ENCODE measurements around the gene CACNA1D. TPM values are rescaled to one million over a fixed set of nuclear protein-coding genes. Genes with fewer than 3 reads are reported as not detected.

The CACNA1D gene
- total and polyA plus RNA-seq, 2 donors (not counting 3 experiments of a cell fraction or from before 2014, with no cell fraction given): 0.06 TPM; not detected in 1

- intact Hi-C loops (cut with micrococcal nuclease) (no loop called here), dilution Hi-C loops (cut with MboI; ENCODE audit: extremely low pct_ligation_motif_present, low sequenced_read_pairs) (no loop called here)
- H3K27ac ChIP-seq (ENCODE audit: insufficient read depth, low read depth, low read length): no peak overlapping the region
- no peak for TF ChIP-seq EZH2 (IDR thresholded peaks at IDR 0.05; ENCODE audit: borderline replicate concordance, low read depth, low read length, severe bottlenecking)
- no peak for TF ChIP-seq JUN (IDR thresholded peaks at IDR 0.05; ENCODE audit: borderline replicate concordance, insufficient read depth, insufficient read length, low read depth)
- FAIRE-seq (no peak), DNase-seq (ENCODE audit: low read depth, low spot score) (no peak)
- BruUV-seq (replicated peaks): no TSS peak
- no peaks in the 10 kb centered on the region for H3K27me3 ChIP-seq (ENCODE audit: control insufficient read depth in 2 of 2, insufficient read depth in 2 of 2, low read length in 2 of 2)
- H3K9ac ChIP-seq (replicated peaks; ENCODE audit: extremely low read depth, insufficient read depth, low read length): no peak overlapping the region
- H3K79me2 ChIP-seq (ENCODE audit: control insufficient read depth, insufficient read depth, low read length): no peaks in the 10 kb centered on the region
- ChIA-PET CTCF (no interaction called here), POLR2A (no interaction called here)
- no peaks in the 10 kb centered on the region for H3K4me1 ChIP-seq (ENCODE audit: control insufficient read depth, extremely low read depth, insufficient read depth, low read length)
- no peaks in the 10 kb centered on the region for H3K9me3 ChIP-seq (replicated peaks; ENCODE audit: control insufficient read depth, insufficient read depth, low read length)
- no peak overlapping the region for H2AFZ ChIP-seq (ENCODE audit: low read depth, low read length)
- no peaks in the 10 kb centered on the region for H4K20me1 ChIP-seq (replicated peaks; ENCODE audit: control insufficient read depth, extremely low read depth, insufficient read depth, low read length)
- H3K36me3 ChIP-seq (ENCODE audit: control insufficient read depth in 2 of 2, extremely low read depth in 1 of 2, insufficient read depth in 2 of 2, low read length in 2 of 2): no peaks in the 10 kb centered on the region
- no peaks in the 10 kb centered on the region for H3K9me1 ChIP-seq (replicated peaks; ENCODE audit: control insufficient read depth, extremely low read depth, insufficient read depth, low read length)
- H3K4me2 ChIP-seq (ENCODE audit: insufficient read depth, low read length): no peak overlapping the region
- no peak overlapping the region for H3K4me3 ChIP-seq (replicated peaks in 1 of 3; ENCODE audit: insufficient read depth in 1 of 3, low read depth in 1 of 3, low read length in 3 of 3)
These were observed 300.2 kb downstream of the CACNA1D start for GRCh38 chr3:53794597-53794996.

GRCh38 chr3:53795176-53795575, 300.8 kb downstream of the CACNA1D start:
- FAIRE-seq: no peak
- CTCF ChIA-PET: no interaction called here
- BruUV-seq (replicated peaks): no TSS peak

More at GRCh38 chr3:53795176-53795575, 300.8 kb downstream of the CACNA1D start:
- H3K4me2 ChIP-seq (ENCODE audit: insufficient read depth, low read length): no peak overlapping the region
- no peaks in the 10 kb centered on the region for H3K9me1 ChIP-seq (replicated peaks; ENCODE audit: control insufficient read depth, extremely low read depth, insufficient read depth, low read length)
- H3K4me1 ChIP-seq (ENCODE audit: control insufficient read depth, extremely low read depth, insufficient read depth, low read length): no peaks in the 10 kb centered on the region
- H3K9ac ChIP-seq (replicated peaks; ENCODE audit: extremely low read depth, insufficient read depth, low read length): no peak overlapping the region
- intact Hi-C loops (cut with micrococcal nuclease) (no loop called here), dilution Hi-C loops (cut with MboI; ENCODE audit: extremely low pct_ligation_motif_present, low sequenced_read_pairs) (no loop called here)
- no peaks in the 10 kb centered on the region for H3K9me3 ChIP-seq (replicated peaks; ENCODE audit: control insufficient read depth, insufficient read depth, low read length)
- no peak overlapping the region for H3K4me3 ChIP-seq (replicated peaks in 1 of 3; ENCODE audit: insufficient read depth in 1 of 3, low read depth in 1 of 3, low read length in 3 of 3)
- no peaks in the 10 kb centered on the region for H4K20me1 ChIP-seq (replicated peaks; ENCODE audit: control insufficient read depth, extremely low read depth, insufficient read depth, low read length)
- H3K79me2 ChIP-seq (ENCODE audit: control insufficient read depth, insufficient read depth, low read length): no peaks in the 10 kb centered on the region
- POLR2A ChIA-PET: no interaction called here
- DNase-seq (ENCODE audit: low read depth, low spot score): no peak
- H3K27me3 ChIP-seq (ENCODE audit: control insufficient read depth in 2 of 2, insufficient read depth in 2 of 2, low read length in 2 of 2): no peaks in the 10 kb centered on the region
- TF ChIP-seq MYC (IDR thresholded peaks at IDR 0.05; ENCODE audit: low read depth, low read length) (no peak), EZH2 (IDR thresholded peaks at IDR 0.05; ENCODE audit: borderline replicate concordance, low read depth, low read length, severe bottlenecking) (no peak), CTCF (IDR thresholded peaks at IDR 0.05; ENCODE audit: extremely low read depth in 1 of 2, insufficient read depth in 1 of 2, low read depth in 1 of 2, low read length in 2 of 2) (no peak), GATA2 (IDR thresholded peaks at IDR 0.05; ENCODE audit: insufficient read depth, insufficient read length, low read depth, low read length) (no peak), JUN (IDR thresholded peaks at IDR 0.05; ENCODE audit: borderline replicate concordance, insufficient read depth, insufficient read length, low read depth) (no peak), FOS (IDR thresholded peaks at IDR 0.05; ENCODE audit: borderline replicate concordance, insufficient read depth, low read length) (no peak), POLR2AphosphoS5 (IDR thresholded peaks at IDR 0.05; ENCODE audit: insufficient read depth, low read depth, low read length) (no peak), POLR2A (IDR thresholded peaks at IDR 0.05; ENCODE audit: low read depth, low read length) (no peak), MAX (IDR thresholded peaks at IDR 0.05; ENCODE audit: insufficient read depth, insufficient read length) (no peak)
- H2AFZ ChIP-seq (ENCODE audit: low read depth, low read length): no peak overlapping the region
- no peaks in the 10 kb centered on the region for H3K36me3 ChIP-seq (ENCODE audit: control insufficient read depth in 2 of 2, extremely low read depth in 1 of 2, insufficient read depth in 2 of 2, low read length in 2 of 2)
- no peak overlapping the region for H3K27ac ChIP-seq (ENCODE audit: insufficient read depth, low read depth, low read length)
